CMK (cell line): Measurements from ENCODE around the gene PUS7L.
"Not testable (repeated sequence)": the region's sequence is repeated elsewhere in the genome, so short reads cannot be mapped to it uniquely, and the experiment has no call there.

ENCODE experiments used
- DNase-seq: peaks from one replicate; pipeline ENCODE4 v3.0.0-alpha.2; 2010; ENCODE audit warnings: low read depth

PUS7L gene

GRCh38 chr12:43758728-43759563 lies at the start of gene PUS7L, which contains the start of gene IRAK4:
Gene PUS7L (minus strand): TSS chr12:43758790. CDS start chr12:43755245, 3,545 bp downstream.
Gene IRAK4 (plus strand): TSS chr12:43758951. CDS start chr12:43768112, 9,161 bp downstream.
- peak; percentile 93 for DNase-seq

- no peak for DNase-seq
These were observed 48.8 kb upstream of the PUS7L start for GRCh38 chr12:43807386-43807785.

- DNase-seq = no peak
These were observed 48.1 kb upstream of the PUS7L start for GRCh38 chr12:43806737-43807072.

- peak; percentile 11 for DNase-seq
These were observed 47.5 kb upstream of the PUS7L start, which contains the start of gene TWF1 for GRCh38 chr12:43805860-43806736. Gene TWF1 (minus strand): TSS chr12:43806317. CDS start chr12:43806245, 72 bp downstream.

GRCh38 chr12:43805149-43805859 lies 46.7 kb upstream of the PUS7L start:
- no peak for DNase-seq

GRCh38 chr12:43797561-43798217 lies 39.1 kb upstream of the PUS7L start:
- no peak for DNase-seq

- DNase-seq = no peak
These were observed 37.2 kb upstream of the PUS7L start for GRCh38 chr12:43795716-43796280.

GRCh38 chr12:43789941-43790340 lies 31.4 kb upstream of the PUS7L start:
- no peak for DNase-seq

GRCh38 chr12:43786899-43787693 lies 28.5 kb upstream of the PUS7L start:
- DNase-seq = no peak

- no peak for DNase-seq
These were observed 17.9 kb upstream of the PUS7L start for GRCh38 chr12:43776498-43776897.

GRCh38 chr12:43766291-43766690 lies 7.7 kb upstream of the PUS7L start:
- no peak for DNase-seq

- no peak for DNase-seq
These were observed 5.9 kb upstream of the PUS7L start for GRCh38 chr12:43764528-43764927.

- DNase-seq = no peak
These were observed 5.2 kb upstream of the PUS7L start for GRCh38 chr12:43763769-43764168.

GRCh38 chr12:43762596-43762995 lies 4.0 kb upstream of the PUS7L start:
- DNase-seq = no peak

- no peak for DNase-seq
These were observed 2.9 kb upstream of the PUS7L start for GRCh38 chr12:43761500-43761899.

- no peak for DNase-seq
These were observed 1.8 kb upstream of the PUS7L start for GRCh38 chr12:43760396-43760795.

GRCh38 chr12:43758247-43758727 lies 303 bp downstream of the PUS7L start:
- peak; percentile 8 for DNase-seq

GRCh38 chr12:43754015-43754414 lies 4.6 kb downstream of the PUS7L start:
- no peak for DNase-seq

- DNase-seq = not testable (repeated sequence)
These were observed 7.2 kb downstream of the PUS7L start for GRCh38 chr12:43751360-43751759.

- no peak for DNase-seq
These were observed 7.8 kb downstream of the PUS7L start for GRCh38 chr12:43750814-43751213.
